ENCODE measurements around the gene TMEM62. TPM values are rescaled to one million over a fixed set of nuclear protein-coding genes. Genes with fewer than 3 reads are reported as not detected.
"Not testable (repeated sequence)": the region's sequence is repeated elsewhere in the genome, so short reads cannot be mapped to it uniquely, and the experiment has no call there.

Gene TMEM62
- total RNA-seq, 2 donors from 2014 or later: 16.1 to 71.9 TPM

- Histone ChIP-seq H3K9me3 (no peaks in the 10 kb centered on the region), H3K36me3 (replicated peaks in 1 of 2; ENCODE audit: insufficient read depth in 1 of 2, low read depth in 2 of 2) (peaks cover 0 to 9% of the 10 kb centered on the region in 2 donors), H3K27me3 (no peaks in the 10 kb centered on the region), H3K4me1 (no peaks in the 10 kb centered on the region), H3K4me3 (no peak overlapping the region), H3K27ac (no peak overlapping the region)
- DNase-seq (no peak), ATAC-seq (no peak)
- intact Hi-C loops (cut with DNase I): no loop called here
- TF ChIP-seq POLR2A (IDR thresholded peaks at IDR 0.05): no peak
- TF ChIP-seq CTCF (IDR thresholded peaks at IDR 0.05): no peak
- 89 to 94% methylated on average over 5 of the region's 5 CpGs for WGBS, 2 donors
Measured at GRCh38 chr15:43150191-43150929, 17.0 kb downstream of the TMEM62 start.

GRCh38 chr15:43151688-43152087 is 18.3 kb downstream of the TMEM62 start:
- DNase-seq: no peak
- intact Hi-C loops (cut with DNase I): no loop called here
- no peak for ATAC-seq
- H3K27me3 ChIP-seq: no peaks in the 10 kb centered on the region
- H3K4me1 ChIP-seq: no peaks in the 10 kb centered on the region
- TF ChIP-seq POLR2A (IDR thresholded peaks at IDR 0.05): no peak
- no peak for TF ChIP-seq CTCF (IDR thresholded peaks at IDR 0.05)
- no peak overlapping the region for H3K27ac ChIP-seq
- no peaks in the 10 kb centered on the region for H3K9me3 ChIP-seq
- no peak overlapping the region for H3K4me3 ChIP-seq
- WGBS, 2 donors: 90 to 94% methylated on average over 2 of the region's 2 CpGs
- H3K36me3 ChIP-seq (replicated peaks in 1 of 2; ENCODE audit: insufficient read depth in 1 of 2, low read depth in 2 of 2): peaks cover 0 to 12% of the 10 kb centered on the region in 2 donors

- H3K9me3 ChIP-seq: no peaks in the 10 kb centered on the region
- no peak overlapping the region for H3K27ac ChIP-seq
- H3K4me3 ChIP-seq: no peak overlapping the region
- no peaks in the 10 kb centered on the region for H3K27me3 ChIP-seq
- peaks cover 0 to 12% of the 10 kb centered on the region in 2 donors for H3K36me3 ChIP-seq (replicated peaks in 1 of 2; ENCODE audit: insufficient read depth in 1 of 2, low read depth in 2 of 2)
- TF ChIP-seq POLR2A (IDR thresholded peaks at IDR 0.05) (no peak), CTCF (IDR thresholded peaks at IDR 0.05) (no peak)
- no peak for DNase-seq
- no peak for ATAC-seq
- intact Hi-C loops (cut with DNase I): no loop called here
- no peaks in the 10 kb centered on the region for H3K4me1 ChIP-seq
Measured at GRCh38 chr15:43153269-43153668, 19.9 kb downstream of the TMEM62 start.

GRCh38 chr15:43165801-43166325 is 32.5 kb downstream of the TMEM62 start:
- Histone ChIP-seq H3K4me3 (no peak overlapping the region), H3K27me3 (no peaks in the 10 kb centered on the region), H3K9me3 (no peaks in the 10 kb centered on the region), H3K4me1 (peaks cover 10% of the 10 kb centered on the region), H3K36me3 (replicated peaks in 1 of 2; ENCODE audit: insufficient read depth in 1 of 2, low read depth in 2 of 2) (peaks cover 0 to 2% of the 10 kb centered on the region in 2 donors), H3K27ac (no peak overlapping the region)
- no peak for DNase-seq
- WGBS, 2 donors: 93 to 95% methylated on average over 2 of the region's 2 CpGs
- no peak for ATAC-seq
- intact Hi-C loops (cut with DNase I): no loop called here
- TF ChIP-seq CTCF (IDR thresholded peaks at IDR 0.05): no peak
- TF ChIP-seq POLR2A (IDR thresholded peaks at IDR 0.05): no peak

- ATAC-seq; H3K27ac ChIP-seq; H3K36me3 ChIP-seq (replicated peaks in 1 of 2; ENCODE audit: insufficient read depth in 1 of 2, low read depth in 2 of 2); DNase-seq; H3K27me3 ChIP-seq; H3K4me1 ChIP-seq; H3K4me3 ChIP-seq; H3K9me3 ChIP-seq; intact Hi-C loops (cut with DNase I): not testable (repeated sequence)
- WGBS, 2 donors: 96 to 97% methylated on average over 10 to 13 of the region's 28 CpGs
Measured at GRCh38 chr15:43167261-43167660, 33.9 kb downstream of the TMEM62 start.

All from body of pancreas (tissue), 4 donors.